Stimulated activated CD8-positive, alpha-beta memory T cell treated with anti-CD3 and anti-CD28 coated beads, Interleukin-12 subunit alpha, Interleukin-12 subunit beta, amount 100 ng/mL, for 1 hour (primary cell): ENCODE results near the gene PCBP4.

ENCODE experiments used
- DNase-seq: peaks from one replicate; pipeline ENCODE4 v3.0.0-alpha.2; 2020; ENCODE audit warnings: low read depth

The PCBP4 gene

DNA sequence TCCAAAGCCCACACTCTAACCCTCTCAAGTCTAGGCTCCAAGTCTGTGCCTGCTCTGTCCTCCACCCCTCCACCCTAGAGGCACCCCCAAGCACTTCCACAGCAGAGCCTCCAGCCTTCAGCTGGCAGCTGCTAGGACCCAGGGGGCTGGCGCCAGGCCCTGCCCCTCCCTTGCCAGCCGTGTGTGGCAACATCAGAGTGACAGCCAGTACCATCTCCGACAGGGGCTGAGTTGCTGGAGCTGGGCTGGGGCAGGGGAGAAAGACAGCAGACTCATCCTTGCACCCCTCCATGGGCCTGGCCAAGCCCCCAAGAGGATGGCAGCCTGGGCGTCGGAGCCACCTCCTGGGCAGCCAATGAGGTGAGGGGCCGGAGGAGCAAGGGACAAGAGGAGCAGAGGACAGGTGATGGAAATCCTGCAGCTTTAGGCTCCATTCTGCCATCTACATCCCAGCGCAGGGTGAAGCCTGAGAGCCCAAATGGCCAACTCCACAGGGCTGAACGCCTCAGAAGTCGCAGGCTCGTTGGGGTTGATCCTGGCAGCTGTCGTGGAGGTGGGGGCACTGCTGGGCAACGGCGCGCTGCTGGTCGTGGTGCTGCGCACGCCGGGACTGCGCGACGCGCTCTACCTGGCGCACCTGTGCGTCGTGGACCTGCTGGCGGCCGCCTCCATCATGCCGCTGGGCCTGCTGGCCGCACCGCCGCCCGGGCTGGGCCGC lies 11.9 kb downstream of the PCBP4 start, which contains the start of gene GPR62:
TSS of gene GPR62 (plus strand) at position 207 of the 718 bp plus-strand sequence. CDS start at position 479, 272 bp downstream.
- no peak for DNase-seq

GRCh38 chr3:51954713-51955112 lies 12.5 kb downstream of the PCBP4 start:
- no peak for DNase-seq

DNA sequence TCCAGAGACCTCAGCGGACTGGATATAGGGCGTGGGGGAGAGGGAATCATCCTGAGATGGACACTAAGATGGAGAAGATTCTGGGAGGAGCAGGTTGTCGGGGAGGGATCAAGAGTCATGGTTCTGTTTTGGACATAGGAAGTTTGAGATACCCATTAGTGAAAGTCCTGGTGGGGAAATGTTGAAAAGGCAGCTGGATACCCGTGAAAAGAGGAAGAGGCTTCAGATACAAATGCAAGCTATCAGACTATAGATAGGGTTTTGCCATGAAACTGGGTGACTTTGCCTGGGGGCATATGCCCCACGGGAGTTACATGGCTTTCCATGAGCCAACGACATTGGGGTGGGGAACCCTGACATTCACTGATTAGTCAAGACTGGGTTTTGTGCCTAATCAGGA lies 13.1 kb downstream of the PCBP4 start:
- no peak for DNase-seq

DNA sequence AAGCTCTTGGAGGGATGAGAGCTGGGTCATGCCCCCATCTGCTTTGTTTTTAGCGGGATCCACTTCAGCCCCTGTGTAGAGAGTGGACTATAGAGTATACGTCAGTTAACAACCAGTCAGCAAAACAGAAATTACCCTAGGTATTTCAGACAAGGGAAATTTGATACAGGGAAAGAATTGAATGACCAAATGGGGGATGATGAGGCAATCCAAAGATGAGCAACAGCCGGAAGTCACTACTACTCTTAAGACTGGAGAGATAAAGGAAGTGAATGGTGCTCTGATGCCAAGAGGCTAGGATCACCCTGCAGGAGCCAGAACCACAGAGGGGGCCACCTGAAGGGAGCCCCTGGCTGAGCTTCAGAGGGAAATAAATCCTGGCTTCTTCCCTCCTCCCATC lies 13.8 kb downstream of the PCBP4 start:
- DNase-seq: no peak

DNA sequence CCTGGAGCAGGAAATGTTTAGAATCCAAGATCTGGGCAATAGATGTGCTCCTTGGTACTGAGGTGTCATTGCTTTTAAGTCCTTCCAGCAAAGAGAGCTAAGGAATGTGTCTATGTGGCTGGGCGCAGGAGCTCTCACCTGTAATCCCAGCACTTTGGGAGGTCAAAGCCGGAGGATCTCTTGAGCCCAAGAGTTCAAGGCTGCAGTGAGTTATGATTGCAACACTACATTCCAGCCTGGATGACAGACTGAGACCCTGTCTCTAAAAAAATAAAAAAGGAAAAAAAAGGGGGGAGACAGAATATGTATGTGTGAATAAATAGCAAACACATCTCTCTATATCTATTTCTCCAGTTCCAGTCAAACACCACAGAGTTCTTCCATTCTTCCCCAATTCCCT lies 16.4 kb downstream of the PCBP4 start:
- no peak for DNase-seq

DNA sequence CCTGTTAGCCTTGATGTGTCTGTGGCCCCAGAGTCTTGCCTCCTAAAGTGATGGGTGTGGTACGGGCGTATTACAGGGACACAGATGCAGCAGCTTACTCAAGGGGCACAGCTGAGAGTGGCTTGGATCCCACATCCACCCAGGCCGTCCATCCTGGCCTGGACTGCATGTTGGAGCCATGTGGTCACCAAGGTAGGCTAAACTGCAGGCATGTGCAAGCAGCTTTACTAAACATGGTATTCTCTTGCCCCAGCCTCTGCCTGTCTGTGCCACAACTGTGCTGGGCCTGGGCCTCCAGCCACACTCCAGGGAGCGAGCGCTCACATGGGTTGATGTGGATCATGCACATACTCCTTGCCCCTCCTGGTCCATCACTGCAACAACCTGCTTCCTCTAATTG lies 18.1 kb downstream of the PCBP4 start:
- DNase-seq: no peak

DNA sequence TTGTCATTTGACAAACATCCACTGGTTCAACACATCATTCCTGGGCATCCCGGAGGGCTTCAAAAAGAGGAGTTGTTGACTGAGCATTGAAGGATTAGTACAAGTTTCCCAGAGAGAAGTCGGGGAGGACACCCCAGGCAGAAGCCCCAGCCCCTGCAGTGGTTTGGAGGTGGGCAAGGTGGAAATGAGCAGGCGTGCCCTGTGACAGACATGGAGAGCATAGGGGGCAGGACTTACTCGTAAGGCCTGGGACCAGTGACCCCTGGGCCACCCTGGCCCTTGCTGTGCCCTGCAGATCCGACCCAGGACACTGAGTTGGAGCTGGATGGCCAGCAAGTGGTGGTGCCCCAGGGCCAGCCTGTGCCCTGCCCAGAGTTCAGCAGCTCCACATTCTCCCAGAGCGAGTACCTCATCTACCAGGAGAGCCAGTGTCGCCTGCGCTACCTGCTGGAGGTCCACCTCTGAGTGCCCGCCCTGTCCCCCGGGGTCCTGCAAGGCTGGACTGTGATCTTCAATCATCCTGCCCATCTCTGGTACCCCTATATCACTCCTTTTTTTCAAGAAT lies 19.2 kb downstream of the PCBP4 start:
- DNase-seq: no peak

- no peak for DNase-seq
Observed at GRCh38 chr3:51947215-51947900, 19.9 kb downstream of the PCBP4 start.

- DNase-seq: no peak
Observed at GRCh38 chr3:51946796-51947195, 20.5 kb downstream of the PCBP4 start.

GRCh38 chr3:51945926-51946705 lies 21.1 kb downstream of the PCBP4 start:
- no peak for DNase-seq

DNA sequence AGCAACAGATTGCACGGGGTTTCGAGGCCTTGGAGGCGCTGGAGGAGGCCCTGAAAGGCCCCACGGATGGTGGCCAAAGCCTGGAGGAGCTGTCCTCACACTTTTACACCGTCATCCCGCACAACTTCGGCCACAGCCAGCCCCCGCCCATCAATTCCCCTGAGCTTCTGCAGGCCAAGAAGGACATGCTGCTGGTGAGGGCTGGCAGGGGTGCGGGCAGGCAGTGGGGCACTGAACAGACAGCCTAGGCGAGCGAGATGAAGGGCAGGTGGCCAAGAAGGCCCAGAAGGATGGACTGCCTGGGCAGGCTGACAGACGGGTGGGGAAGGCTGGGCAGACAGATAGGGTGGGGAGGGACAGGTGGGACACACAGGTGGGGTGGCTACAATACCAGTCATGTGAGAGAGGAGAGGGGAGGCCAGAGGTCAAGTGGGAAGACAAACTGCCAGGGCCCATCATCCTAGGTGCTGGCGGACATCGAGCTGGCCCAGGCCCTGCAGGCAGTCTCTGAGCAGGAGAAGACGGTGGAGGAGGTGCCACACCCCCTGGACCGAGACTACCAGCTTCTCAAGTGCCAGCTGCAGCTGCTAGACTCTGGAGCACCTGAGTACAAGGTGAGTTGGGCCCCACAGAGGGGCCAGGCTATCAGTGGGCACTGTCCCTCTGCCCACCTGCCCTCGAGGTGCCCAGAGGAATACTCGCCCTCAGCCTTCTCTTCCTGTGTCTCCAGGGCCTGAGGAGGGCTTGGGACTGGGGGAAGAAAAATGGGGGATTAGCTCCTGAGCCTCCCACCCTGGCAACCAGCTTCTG lies 22.0 kb downstream of the PCBP4 start:
- DNase-seq: no peak

DNA sequence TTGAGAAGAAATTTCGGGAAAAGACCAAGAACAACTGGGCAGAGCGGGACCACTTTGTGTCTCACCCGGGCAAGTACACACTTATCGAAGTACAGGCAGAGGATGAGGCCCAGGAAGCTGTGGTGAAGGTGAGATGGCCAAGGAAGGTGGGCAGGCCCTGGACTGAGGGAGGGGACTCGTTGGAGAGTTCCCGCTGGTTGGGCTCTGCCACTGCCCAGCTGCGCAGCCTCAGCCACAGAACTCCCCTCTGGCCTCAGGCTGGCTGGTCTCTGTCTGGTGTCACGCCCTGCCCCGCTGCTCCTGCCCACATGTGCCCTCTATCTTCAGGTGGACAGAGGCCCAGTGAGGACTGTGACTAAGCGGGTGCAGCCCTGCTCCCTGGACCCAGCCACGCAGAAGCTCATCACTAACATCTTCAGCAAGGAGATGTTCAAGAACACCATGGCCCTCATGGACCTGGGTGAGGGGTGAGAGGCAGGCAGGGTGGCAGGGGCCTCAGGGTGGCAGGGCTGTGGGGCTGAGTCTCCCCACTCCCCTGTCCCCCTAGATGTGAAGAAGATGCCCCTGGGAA lies 22.7 kb downstream of the PCBP4 start:
- no peak for DNase-seq

GRCh38 chr3:51943451-51944391 lies 23.5 kb downstream of the PCBP4 start:
- no peak for DNase-seq

GRCh38 chr3:51942603-51943450 lies 24.4 kb downstream of the PCBP4 start:
- peak; percentile 18 for DNase-seq

- peak; percentile 99 for DNase-seq
Observed at GRCh38 chr3:51941798-51942602, 25.3 kb downstream of the PCBP4 start, which contains the start of the genes PARP3 and RRP9. Gene PARP3, plus strand, starts transcription at chr3:51942363. Its CDS starts 993 bp downstream, at chr3:51943356. Gene RRP9, minus strand, starts transcription at chr3:51941904. Its CDS starts 37 bp downstream, at chr3:51941867.

- DNase-seq: no peak
Observed at GRCh38 chr3:51941463-51941797, 25.8 kb downstream of the PCBP4 start.

- DNase-seq: no peak
Observed at GRCh38 chr3:51940648-51941462, 26.4 kb downstream of the PCBP4 start.
